Measurements from ENCODE around the gene UPP1. TPM values are rescaled to one million over a fixed set of nuclear protein-coding genes. Genes with fewer than 3 reads are reported as not detected.

The UPP1 gene
- polyA plus RNA-seq, 1 donor from 2014 or later, result 19.5 TPM

- Histone ChIP-seq H3K4me3 (ENCODE audit: low read length) (no peak overlapping the region), H3K4me2 (ENCODE audit: low read length) (no peak overlapping the region), H3K36me3 (ENCODE audit: insufficient read depth, low read length) (no peaks in the 10 kb centered on the region), H3K9me2 (ENCODE audit: insufficient read depth, low read length) (no peaks in the 10 kb centered on the region), H3K27me3 (ENCODE audit: insufficient read depth, low read depth, low read length) (no peaks in the 10 kb centered on the region), H3K79me2 (replicated peaks; ENCODE audit: insufficient read depth, low read length) (no peaks in the 10 kb centered on the region), H3F3A (ENCODE audit: insufficient read depth, low read length, poor library complexity, severe bottlenecking) (no peaks in the 10 kb centered on the region), H3K27ac (ENCODE audit: low read length) (no peak overlapping the region), H2AFZ (ENCODE audit: low read depth, low read length) (no peak overlapping the region), H4K20me1 (ENCODE audit: insufficient read depth) (no peaks in the 10 kb centered on the region), H3K9me3 (ENCODE audit: low read length) (no peaks in the 10 kb centered on the region), H3K9ac (ENCODE audit: low read length) (no peak overlapping the region)
- TF ChIP-seq, protein P1, sequence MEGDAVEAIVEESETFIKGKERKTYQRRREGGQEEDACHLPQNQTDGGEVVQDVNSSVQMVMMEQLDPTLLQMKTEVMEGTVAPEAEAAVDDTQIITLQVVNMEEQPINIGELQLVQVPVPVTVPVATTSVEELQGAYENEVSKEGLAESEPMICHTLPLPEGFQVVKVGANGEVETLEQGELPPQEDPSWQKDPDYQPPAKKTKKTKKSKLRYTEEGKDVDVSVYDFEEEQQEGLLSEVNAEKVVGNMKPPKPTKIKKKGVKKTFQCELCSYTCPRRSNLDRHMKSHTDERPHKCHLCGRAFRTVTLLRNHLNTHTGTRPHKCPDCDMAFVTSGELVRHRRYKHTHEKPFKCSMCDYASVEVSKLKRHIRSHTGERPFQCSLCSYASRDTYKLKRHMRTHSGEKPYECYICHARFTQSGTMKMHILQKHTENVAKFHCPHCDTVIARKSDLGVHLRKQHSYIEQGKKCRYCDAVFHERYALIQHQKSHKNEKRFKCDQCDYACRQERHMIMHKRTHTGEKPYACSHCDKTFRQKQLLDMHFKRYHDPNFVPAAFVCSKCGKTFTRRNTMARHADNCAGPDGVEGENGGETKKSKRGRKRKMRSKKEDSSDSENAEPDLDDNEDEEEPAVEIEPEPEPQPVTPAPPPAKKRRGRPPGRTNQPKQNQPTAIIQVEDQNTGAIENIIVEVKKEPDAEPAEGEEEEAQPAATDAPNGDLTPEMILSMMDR (IDR thresholded peaks at IDR 0.05; ENCODE audit: poor library complexity, severe bottlenecking), result no peak
- TF ChIP-seq REST (IDR thresholded peaks at IDR 0.05; ENCODE audit: borderline replicate concordance) (no peak), MXI1 (conservative IDR thresholded peaks at IDR 0.05; ENCODE audit: poor library complexity, severe bottlenecking) (no peak), POLR2AphosphoS5 (IDR thresholded peaks at IDR 0.05) (no peak), EZH2 (IDR thresholded peaks at IDR 0.05; ENCODE audit: borderline replicate concordance, insufficient read depth, low read length, poor library complexity, severe bottlenecking) (no peak), SMC3 (conservative IDR thresholded peaks at IDR 0.05; ENCODE audit: poor library complexity) (no peak), RAD21 (conservative IDR thresholded peaks at IDR 0.05) (no peak), EP300 (conservative IDR thresholded peaks at IDR 0.05; ENCODE audit: poor library complexity, severe bottlenecking) (no peak), TAF1 (IDR thresholded peaks at IDR 0.05; ENCODE audit: low read depth) (no peak)
These were observed 25.1 kb upstream of the UPP1 start for GRCh38 chr7:48063985-48064384.

- no peaks in the 10 kb centered on the region for H3K36me3 ChIP-seq (ENCODE audit: insufficient read depth, low read length)
- H2AFZ ChIP-seq (ENCODE audit: low read depth, low read length), result no peak overlapping the region
- H3K27me3 ChIP-seq (ENCODE audit: insufficient read depth, low read depth, low read length), result no peaks in the 10 kb centered on the region
- no peaks in the 10 kb centered on the region for H3F3A ChIP-seq (ENCODE audit: insufficient read depth, low read length, poor library complexity, severe bottlenecking)
- no peak overlapping the region for H3K27ac ChIP-seq (ENCODE audit: low read length)
- no peak overlapping the region for H3K9ac ChIP-seq (ENCODE audit: low read length)
- no peaks in the 10 kb centered on the region for H3K9me2 ChIP-seq (ENCODE audit: insufficient read depth, low read length)
- TF ChIP-seq MXI1 (conservative IDR thresholded peaks at IDR 0.05; ENCODE audit: poor library complexity, severe bottlenecking), result no peak
- TF ChIP-seq SMC3 (conservative IDR thresholded peaks at IDR 0.05; ENCODE audit: poor library complexity), result no peak
- no peak for TF ChIP-seq REST (IDR thresholded peaks at IDR 0.05; ENCODE audit: borderline replicate concordance)
- TF ChIP-seq TAF1 (IDR thresholded peaks at IDR 0.05; ENCODE audit: low read depth), result no peak
- no peak for TF ChIP-seq EZH2 (IDR thresholded peaks at IDR 0.05; ENCODE audit: borderline replicate concordance, insufficient read depth, low read length, poor library complexity, severe bottlenecking)
- no peak for TF ChIP-seq POLR2AphosphoS5 (IDR thresholded peaks at IDR 0.05)
- no peak for TF ChIP-seq EP300 (conservative IDR thresholded peaks at IDR 0.05; ENCODE audit: poor library complexity, severe bottlenecking)
- TF ChIP-seq, protein P1 (IDR thresholded peaks at IDR 0.05; ENCODE audit: poor library complexity, severe bottlenecking), result no peak
- TF ChIP-seq RAD21 (conservative IDR thresholded peaks at IDR 0.05), result no peak
- no peaks in the 10 kb centered on the region for H3K9me3 ChIP-seq (ENCODE audit: low read length)
- H3K79me2 ChIP-seq (replicated peaks; ENCODE audit: insufficient read depth, low read length), result no peaks in the 10 kb centered on the region
- no peaks in the 10 kb centered on the region for H4K20me1 ChIP-seq (ENCODE audit: insufficient read depth)
- H3K4me3 ChIP-seq (ENCODE audit: low read length), result no peak overlapping the region
- H3K4me2 ChIP-seq (ENCODE audit: low read length), result no peak overlapping the region
These were observed 21.6 kb upstream of the UPP1 start for GRCh38 chr7:48067475-48067874.
